GM19025 (cell line): ENCODE data around the gene ELOVL7.
"Not testable (repeated sequence)": the region's sequence is repeated elsewhere in the genome, so short reads cannot be mapped to it uniquely, and the experiment has no call there.

Source experiments
- ATAC-seq: cut with Tn5 transposase; IDR thresholded peaks from one replicate; pipeline ENCODE4 v1.9.1; 2021; ENCODE audit warnings: mild to moderate bottlenecking, low read depth, moderate library complexity; ENCODE audit not compliant: unreplicated experiment

The ELOVL7 gene

GRCh38 chr5:60802226-60802625 is 41.8 kb downstream of the ELOVL7 start:
- no peak for ATAC-seq

DNA sequence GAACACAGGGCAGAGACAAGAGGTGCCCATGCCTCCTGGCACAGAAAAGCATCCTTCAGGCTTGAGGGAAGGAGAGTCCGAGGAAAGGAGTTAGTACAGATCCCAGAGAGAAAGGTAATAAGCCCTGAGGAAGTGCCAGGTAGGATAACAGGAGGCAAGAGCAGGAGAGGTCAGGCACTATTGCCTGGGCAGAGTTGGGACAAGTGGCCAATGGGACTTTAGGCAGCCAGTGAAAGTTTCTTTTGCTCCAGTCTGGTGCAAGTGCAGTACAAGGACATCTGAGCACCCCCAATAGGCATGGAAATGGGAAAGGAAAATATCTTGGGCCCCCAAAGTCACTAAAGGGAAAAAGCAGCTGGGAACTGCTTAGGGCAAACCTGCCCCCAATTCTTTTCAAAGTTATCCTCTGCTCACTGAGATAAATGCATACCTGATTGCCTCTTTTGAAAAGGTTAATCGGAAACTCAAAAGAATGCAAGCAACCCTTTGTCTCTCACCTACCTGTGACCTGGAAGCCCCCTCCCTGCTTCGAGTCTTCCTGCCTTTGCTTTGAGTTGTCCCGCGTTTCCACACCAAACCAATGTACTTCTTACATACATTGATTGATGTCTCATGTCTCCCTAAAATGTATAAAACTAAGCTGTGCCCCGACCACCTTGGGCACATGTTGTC is 46.5 kb downstream of the ELOVL7 start:
- no peak for ATAC-seq

GRCh38 chr5:60795424-60795950 is 48.6 kb downstream of the ELOVL7 start:
- not testable (repeated sequence) for ATAC-seq

- no peak for ATAC-seq
Observed at GRCh38 chr5:60794691-60795090, 49.4 kb downstream of the ELOVL7 start.

- no peak for ATAC-seq
Observed at GRCh38 chr5:60792438-60792837, 51.6 kb downstream of the ELOVL7 start.

- ATAC-seq: no peak
Observed at GRCh38 chr5:60789551-60789950, 54.5 kb downstream of the ELOVL7 start.

GRCh38 chr5:60788863-60789513 is 55.1 kb downstream of the ELOVL7 start:
- no peak for ATAC-seq

- no peak for ATAC-seq
Observed at GRCh38 chr5:60779466-60779865, 64.6 kb downstream of the ELOVL7 start.

DNA sequence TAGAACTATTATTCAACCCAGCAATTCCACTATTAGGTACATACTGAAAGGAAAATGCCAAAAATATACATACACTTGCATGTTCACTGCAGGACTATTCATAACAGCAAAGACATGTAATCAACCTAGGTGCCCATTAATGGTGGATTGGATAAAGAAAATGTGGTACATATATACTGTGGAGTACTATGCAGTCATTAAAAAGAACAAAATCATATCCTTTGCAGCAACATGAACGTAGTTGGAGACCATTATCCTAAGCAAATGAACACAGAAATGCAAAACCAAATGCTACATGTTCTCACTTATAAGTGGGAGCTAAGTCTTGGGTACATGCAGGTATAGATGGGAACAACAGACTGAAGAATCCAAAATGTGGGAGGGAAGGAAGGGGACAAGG is 67.7 kb downstream of the ELOVL7 start:
- ATAC-seq: no peak

GRCh38 chr5:60765019-60765709 is 78.9 kb downstream of the ELOVL7 start:
- no peak for ATAC-seq

DNA sequence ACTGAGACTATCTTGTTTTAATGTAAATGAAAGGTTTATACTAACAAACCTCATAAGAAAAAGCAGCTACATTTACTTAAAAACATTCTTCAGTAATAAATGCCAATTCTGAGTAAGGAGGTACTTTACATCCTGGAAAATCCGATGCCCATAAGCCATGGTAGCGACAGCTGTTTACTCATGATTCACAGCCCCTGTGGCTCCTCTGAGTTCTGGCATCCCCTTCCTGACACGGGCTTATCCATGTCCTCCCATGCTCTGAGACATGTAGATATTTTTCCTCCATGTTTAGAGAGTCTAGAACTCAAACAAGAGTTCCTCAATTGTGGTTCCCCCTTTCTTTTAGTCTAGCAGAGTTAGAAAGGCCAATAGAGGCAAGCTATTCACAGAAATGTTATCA is 81.0 kb downstream of the ELOVL7 start:
- ATAC-seq: no peak

- ATAC-seq: no peak
Observed at GRCh38 chr5:60754495-60754894, 89.6 kb downstream of the ELOVL7 start.

DNA sequence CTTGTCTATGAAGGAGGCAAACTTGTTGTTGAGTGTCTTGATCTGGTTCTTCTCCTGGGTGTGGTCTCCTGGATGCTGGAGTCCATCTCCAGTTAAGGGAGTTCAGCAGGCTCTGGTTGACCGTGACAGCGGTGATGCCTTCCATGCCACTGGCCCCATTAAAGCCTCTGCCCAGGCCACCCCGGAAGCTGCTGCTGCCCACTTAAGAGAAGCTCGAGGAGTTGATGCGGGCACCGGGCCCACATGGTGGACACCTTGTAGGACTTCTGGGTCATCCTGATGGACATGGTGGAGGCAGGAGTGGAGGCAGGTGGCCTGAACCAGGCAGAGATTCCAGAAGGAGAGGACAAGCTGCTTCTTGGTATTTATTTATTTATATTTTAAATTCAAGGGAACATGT is 99.4 kb downstream of the ELOVL7 start:
- ATAC-seq: no peak

DNA sequence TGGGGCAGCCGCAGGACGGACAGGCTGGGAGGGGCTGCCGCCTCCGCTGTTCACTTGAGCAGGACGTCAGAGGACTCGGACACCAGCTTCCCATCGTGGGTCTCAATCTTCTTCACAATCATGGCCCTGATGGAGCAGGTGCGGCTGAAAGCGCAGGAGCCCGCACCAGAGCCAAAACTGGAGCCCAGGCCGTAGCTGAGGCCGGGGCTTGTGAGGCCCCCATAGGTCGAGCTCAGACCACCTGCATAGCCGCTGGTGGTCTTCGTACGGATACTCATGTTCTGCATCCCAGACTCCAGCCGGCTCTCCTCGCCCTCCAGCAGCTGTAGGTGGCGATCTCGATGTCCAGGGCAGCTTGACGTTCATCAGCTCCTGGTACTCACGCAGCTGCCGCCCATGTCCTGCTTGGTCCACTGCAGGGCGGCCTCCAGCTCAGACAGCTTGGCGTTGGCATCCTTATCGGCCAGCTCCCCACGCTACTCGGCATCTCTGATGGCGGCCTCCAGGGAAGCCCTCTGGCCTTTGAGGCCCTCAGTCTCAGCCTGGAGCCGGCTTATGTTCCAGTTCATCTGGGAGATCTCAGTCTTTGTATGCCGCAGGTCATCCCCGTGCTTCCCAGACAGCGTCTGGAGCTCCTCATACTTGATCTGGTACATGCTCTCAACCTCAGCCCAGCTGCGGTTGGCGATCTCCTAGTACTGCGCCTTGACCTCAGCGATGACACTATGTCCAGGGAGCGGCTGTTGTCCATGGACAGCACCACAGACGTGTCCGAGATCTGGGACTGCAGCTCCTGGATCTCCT is 100.4 kb downstream of the ELOVL7 start:
- no peak for ATAC-seq

DNA sequence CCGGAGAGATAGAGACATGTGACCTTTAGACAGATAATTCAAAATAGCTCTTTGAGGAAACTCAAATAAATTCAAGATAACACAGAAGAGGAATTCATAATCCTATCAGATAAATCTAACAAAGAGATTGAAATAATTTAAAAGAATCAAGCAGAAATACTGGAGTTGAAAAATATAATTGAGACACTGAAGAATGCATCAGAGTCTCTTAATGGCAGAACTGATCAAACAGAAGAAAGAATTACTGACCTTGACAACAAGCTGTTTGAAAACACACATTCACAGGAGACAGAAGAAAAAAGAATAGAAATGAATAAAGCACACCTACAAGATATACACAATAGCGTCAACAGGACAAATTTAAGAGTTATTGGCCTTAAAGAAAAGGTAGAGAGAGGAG is 103.7 kb downstream of the ELOVL7 start:
- no peak for ATAC-seq

GRCh38 chr5:60738933-60739332 is 105.1 kb downstream of the ELOVL7 start:
- no peak for ATAC-seq

DNA sequence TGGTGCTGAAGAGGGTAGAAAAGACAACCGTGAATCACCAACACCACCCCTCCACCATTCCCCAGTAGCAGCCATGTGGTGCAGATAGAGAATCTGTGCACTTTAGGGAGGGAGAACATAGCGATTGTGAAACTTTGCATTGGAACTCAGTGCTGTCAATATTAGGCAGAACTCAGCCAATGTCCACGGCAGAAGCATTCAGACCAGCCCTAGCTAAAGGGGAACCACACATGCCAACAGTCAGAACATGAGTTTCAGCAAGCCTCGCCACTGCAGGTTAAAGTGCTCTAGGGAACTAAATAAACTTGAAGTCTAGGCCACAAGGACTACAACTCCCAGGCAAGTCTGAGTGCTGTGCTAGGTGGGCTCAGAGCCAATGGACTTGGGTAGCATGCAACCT is 105.6 kb downstream of the ELOVL7 start:
- no peak for ATAC-seq

DNA sequence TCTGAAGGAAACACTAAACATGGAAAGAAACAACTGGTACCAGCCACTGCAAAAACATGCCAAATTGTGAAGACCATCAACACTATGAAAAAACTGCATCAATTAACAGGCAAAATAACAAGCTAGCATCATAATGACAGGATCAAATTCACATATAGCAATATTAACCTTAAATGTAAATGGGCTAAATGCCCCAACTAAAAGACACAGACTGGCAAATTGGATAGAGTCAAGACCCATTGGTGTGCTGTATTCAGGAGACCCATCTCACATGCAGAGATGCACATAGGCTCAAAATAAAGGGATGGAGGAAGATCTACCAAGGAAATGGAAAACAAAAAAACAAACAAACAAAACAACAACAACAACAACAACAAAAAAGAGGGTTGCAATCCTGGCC is 113.2 kb downstream of the ELOVL7 start:
- ATAC-seq: not testable (repeated sequence)

- ATAC-seq: no peak
Observed at GRCh38 chr5:60727033-60727679, 116.9 kb downstream of the ELOVL7 start.

DNA sequence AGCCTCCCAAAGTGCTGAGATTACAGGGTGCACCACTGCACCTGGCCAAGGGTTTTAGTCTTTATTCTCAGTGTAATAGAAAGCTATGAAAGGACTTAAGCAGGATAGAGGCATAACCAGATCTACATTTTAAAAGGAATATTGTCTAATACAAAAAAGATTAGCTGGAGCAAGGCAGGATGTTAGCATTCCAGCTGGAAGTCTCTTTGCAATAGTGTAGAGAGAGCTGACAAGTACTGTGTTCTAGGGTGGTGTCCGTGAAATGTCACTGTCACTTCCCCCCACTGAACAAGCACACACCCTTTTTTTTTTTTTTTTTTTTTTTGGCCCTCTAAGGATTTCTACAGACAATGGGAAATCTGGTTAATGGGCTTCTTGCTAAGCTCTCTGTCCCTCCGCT is 119.9 kb downstream of the ELOVL7 start:
- no peak for ATAC-seq
